Measurements from ENCODE around the gene AK3.

DNA sequence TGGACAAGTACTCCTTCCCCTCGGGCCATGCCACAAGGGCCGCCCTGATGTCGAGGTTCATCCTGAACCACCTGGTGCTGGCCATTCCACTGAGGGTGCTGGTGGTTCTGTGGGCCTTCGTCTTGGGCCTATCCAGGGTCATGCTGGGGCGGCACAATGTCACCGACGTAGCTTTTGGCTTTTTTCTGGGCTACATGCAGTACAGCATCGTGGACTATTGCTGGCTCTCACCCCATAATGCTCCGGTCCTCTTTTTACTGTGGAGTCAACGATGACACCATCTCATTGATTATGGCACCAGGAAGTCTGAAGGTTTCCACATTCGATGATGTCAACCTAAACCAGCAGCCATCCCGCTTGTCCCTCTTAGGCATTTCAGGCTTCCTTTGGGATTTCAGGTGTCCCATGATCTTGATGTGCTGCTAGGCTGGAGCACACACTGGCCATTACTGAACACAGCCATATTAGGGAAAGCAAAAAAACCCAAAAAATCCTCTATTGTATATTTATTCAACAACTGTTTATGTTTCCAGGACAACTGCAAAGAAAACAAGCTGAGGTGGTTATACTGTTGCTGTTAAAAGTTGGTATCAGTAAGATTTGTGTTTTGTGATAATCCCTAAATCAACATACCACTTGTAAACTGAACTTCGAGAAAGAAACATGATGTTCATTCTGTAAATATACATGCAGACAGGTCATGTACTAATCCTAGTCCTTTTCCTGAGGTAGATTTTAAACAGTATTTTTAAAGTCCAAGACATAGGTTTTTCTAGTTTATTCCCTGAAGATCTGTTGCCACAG, 77.8 kb downstream of the AK3 start:
- TF ChIP-seq, protein P1, sequence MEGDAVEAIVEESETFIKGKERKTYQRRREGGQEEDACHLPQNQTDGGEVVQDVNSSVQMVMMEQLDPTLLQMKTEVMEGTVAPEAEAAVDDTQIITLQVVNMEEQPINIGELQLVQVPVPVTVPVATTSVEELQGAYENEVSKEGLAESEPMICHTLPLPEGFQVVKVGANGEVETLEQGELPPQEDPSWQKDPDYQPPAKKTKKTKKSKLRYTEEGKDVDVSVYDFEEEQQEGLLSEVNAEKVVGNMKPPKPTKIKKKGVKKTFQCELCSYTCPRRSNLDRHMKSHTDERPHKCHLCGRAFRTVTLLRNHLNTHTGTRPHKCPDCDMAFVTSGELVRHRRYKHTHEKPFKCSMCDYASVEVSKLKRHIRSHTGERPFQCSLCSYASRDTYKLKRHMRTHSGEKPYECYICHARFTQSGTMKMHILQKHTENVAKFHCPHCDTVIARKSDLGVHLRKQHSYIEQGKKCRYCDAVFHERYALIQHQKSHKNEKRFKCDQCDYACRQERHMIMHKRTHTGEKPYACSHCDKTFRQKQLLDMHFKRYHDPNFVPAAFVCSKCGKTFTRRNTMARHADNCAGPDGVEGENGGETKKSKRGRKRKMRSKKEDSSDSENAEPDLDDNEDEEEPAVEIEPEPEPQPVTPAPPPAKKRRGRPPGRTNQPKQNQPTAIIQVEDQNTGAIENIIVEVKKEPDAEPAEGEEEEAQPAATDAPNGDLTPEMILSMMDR (IDR thresholded peaks at IDR 0.05), result no peak
- TF ChIP-seq, protein P2, sequence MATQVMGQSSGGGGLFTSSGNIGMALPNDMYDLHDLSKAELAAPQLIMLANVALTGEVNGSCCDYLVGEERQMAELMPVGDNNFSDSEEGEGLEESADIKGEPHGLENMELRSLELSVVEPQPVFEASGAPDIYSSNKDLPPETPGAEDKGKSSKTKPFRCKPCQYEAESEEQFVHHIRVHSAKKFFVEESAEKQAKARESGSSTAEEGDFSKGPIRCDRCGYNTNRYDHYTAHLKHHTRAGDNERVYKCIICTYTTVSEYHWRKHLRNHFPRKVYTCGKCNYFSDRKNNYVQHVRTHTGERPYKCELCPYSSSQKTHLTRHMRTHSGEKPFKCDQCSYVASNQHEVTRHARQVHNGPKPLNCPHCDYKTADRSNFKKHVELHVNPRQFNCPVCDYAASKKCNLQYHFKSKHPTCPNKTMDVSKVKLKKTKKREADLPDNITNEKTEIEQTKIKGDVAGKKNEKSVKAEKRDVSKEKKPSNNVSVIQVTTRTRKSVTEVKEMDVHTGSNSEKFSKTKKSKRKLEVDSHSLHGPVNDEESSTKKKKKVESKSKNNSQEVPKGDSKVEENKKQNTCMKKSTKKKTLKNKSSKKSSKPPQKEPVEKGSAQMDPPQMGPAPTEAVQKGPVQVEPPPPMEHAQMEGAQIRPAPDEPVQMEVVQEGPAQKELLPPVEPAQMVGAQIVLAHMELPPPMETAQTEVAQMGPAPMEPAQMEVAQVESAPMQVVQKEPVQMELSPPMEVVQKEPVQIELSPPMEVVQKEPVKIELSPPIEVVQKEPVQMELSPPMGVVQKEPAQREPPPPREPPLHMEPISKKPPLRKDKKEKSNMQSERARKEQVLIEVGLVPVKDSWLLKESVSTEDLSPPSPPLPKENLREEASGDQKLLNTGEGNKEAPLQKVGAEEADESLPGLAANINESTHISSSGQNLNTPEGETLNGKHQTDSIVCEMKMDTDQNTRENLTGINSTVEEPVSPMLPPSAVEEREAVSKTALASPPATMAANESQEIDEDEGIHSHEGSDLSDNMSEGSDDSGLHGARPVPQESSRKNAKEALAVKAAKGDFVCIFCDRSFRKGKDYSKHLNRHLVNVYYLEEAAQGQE (IDR thresholded peaks at IDR 0.05; ENCODE audit: insufficient read depth in 1 of 2, low read depth in 2 of 2, low read length in 1 of 2), result no peak
- TF ChIP-seq POLR2AphosphoS5 (IDR thresholded peaks at IDR 0.05; ENCODE audit: low read depth, low read length) (no peak), TCF7L2 (IDR thresholded peaks at IDR 0.05; ENCODE audit: low read depth, low read length) (peak; percentile 6; the same call in 1 of the 2 replicates)

Data from Panc1 (cell line).